ENCODE measurements around the gene NID1.

NID1 gene

GRCh38 chr1:236018885-236019453 is 45.9 kb downstream of the NID1 start:
- no peak overlapping the region for H3K27ac ChIP-seq (replicated peaks; ENCODE audit: low read length)
- H3K9ac ChIP-seq (ENCODE audit: low read depth, low read length, poor library complexity) = no peak overlapping the region
- H2BK12ac ChIP-seq (ENCODE audit: low read length) = no peak overlapping the region
- H4K91ac ChIP-seq (ENCODE audit: low read depth, low read length, poor library complexity) = no peak overlapping the region
- H3K36me3 ChIP-seq (replicated peaks in 1 of 2; ENCODE audit: control insufficient read depth in 2 of 2, insufficient read depth in 2 of 2, low read length in 2 of 2) = peaks cover 16 to 26% of the 10 kb centered on the region in 2 donors
- H3K4me1 ChIP-seq (ENCODE audit: control insufficient read depth in 2 of 2, insufficient read depth in 1 of 2, low read depth in 1 of 2, low read length in 2 of 2) = peaks cover 0 to 11% of the 10 kb centered on the region in 2 donors
- H3K23ac ChIP-seq (ENCODE audit: low read depth, low read length, poor library complexity) = no peak overlapping the region
- no CpG with 5 or more reads among the region's 5 CpGs for WGBS, 2 donors (ENCODE audit: extremely low coverage in 2 of 2, insufficient read length in 2 of 2, insufficient replicate concordance in 1 of 2)
- H3K4me2 ChIP-seq (ENCODE audit: insufficient read depth, low read length, poor library complexity, severe bottlenecking) = no peak overlapping the region
- H3K9me3 ChIP-seq (replicated peaks in 1 of 2; ENCODE audit: control insufficient read depth in 2 of 2, insufficient read depth in 1 of 2, low read depth in 1 of 2, low read length in 2 of 2) = no peaks in the 10 kb centered on the region
- no peaks in the 10 kb centered on the region for H3K79me1 ChIP-seq (ENCODE audit: low read depth, low read length)
- no peak overlapping the region for H4K8ac ChIP-seq (ENCODE audit: low read depth, low read length)
- H2AFZ ChIP-seq (ENCODE audit: low read length) = no peak overlapping the region
- H2BK120ac ChIP-seq (ENCODE audit: low read depth, low read length) = no peak overlapping the region
- no peak overlapping the region for H2AK5ac ChIP-seq (ENCODE audit: low read depth, low read length)
- DNase-seq (ENCODE audit: low spot score) = no peak
- H2BK15ac ChIP-seq (ENCODE audit: low read length) = no peak overlapping the region
- no peak overlapping the region for H3K4ac ChIP-seq (ENCODE audit: low read length)
- no peak overlapping the region for H2BK5ac ChIP-seq (ENCODE audit: low read length)
- H3K4me3 ChIP-seq (ENCODE audit: low read length in 2 of 2) = no peak overlapping the region
- no peaks in the 10 kb centered on the region for H3K27me3 ChIP-seq (ENCODE audit: control insufficient read depth in 3 of 3, insufficient read depth in 3 of 3, low read depth in 1 of 3, low read length in 3 of 3)
- H3K14ac ChIP-seq (ENCODE audit: low read length) = no peak overlapping the region
- no peak overlapping the region for H3K18ac ChIP-seq (ENCODE audit: low read length)

- no CpG with 5 or more reads among the region's 5 CpGs for WGBS, 2 donors (ENCODE audit: extremely low coverage in 2 of 2, insufficient read length in 2 of 2, insufficient replicate concordance in 1 of 2)
- no peaks in the 10 kb centered on the region for H3K79me1 ChIP-seq (ENCODE audit: low read depth, low read length)
- H3K18ac ChIP-seq (ENCODE audit: low read length) = no peak overlapping the region
- H3K4me3 ChIP-seq (ENCODE audit: low read length in 2 of 2) = no peak overlapping the region
- H2BK120ac ChIP-seq (ENCODE audit: low read depth, low read length) = no peak overlapping the region
- no peaks in the 10 kb centered on the region for H3K9me3 ChIP-seq (replicated peaks in 1 of 2; ENCODE audit: control insufficient read depth in 2 of 2, insufficient read depth in 1 of 2, low read depth in 1 of 2, low read length in 2 of 2)
- H2BK15ac ChIP-seq (ENCODE audit: low read length) = no peak overlapping the region
- no peak overlapping the region for H2BK12ac ChIP-seq (ENCODE audit: low read length)
- H4K8ac ChIP-seq (ENCODE audit: low read depth, low read length) = no peak overlapping the region
- H3K27ac ChIP-seq (replicated peaks; ENCODE audit: low read length) = no peak overlapping the region
- H3K4me1 ChIP-seq (ENCODE audit: control insufficient read depth in 2 of 2, insufficient read depth in 1 of 2, low read depth in 1 of 2, low read length in 2 of 2) = peaks cover 0 to 11% of the 10 kb centered on the region in 2 donors
- no peak overlapping the region for H2AK5ac ChIP-seq (ENCODE audit: low read depth, low read length)
- H3K23ac ChIP-seq (ENCODE audit: low read depth, low read length, poor library complexity) = no peak overlapping the region
- no peak for DNase-seq (ENCODE audit: low spot score)
- H3K4ac ChIP-seq (ENCODE audit: low read length) = no peak overlapping the region
- no peak overlapping the region for H3K14ac ChIP-seq (ENCODE audit: low read length)
- no peak overlapping the region for H4K91ac ChIP-seq (ENCODE audit: low read depth, low read length, poor library complexity)
- no peak overlapping the region for H2AFZ ChIP-seq (ENCODE audit: low read length)
- no peaks in the 10 kb centered on the region for H3K27me3 ChIP-seq (ENCODE audit: control insufficient read depth in 3 of 3, insufficient read depth in 3 of 3, low read depth in 1 of 3, low read length in 3 of 3)
- no peak overlapping the region for H2BK5ac ChIP-seq (ENCODE audit: low read length)
- no peak overlapping the region for H3K4me2 ChIP-seq (ENCODE audit: insufficient read depth, low read length, poor library complexity, severe bottlenecking)
- H3K36me3 ChIP-seq (replicated peaks in 1 of 2; ENCODE audit: control insufficient read depth in 2 of 2, insufficient read depth in 2 of 2, low read length in 2 of 2) = peaks cover 15 to 20% of the 10 kb centered on the region in 2 donors
- no peak overlapping the region for H3K9ac ChIP-seq (ENCODE audit: low read depth, low read length, poor library complexity)
These were observed 48.0 kb downstream of the NID1 start for GRCh38 chr1:236016782-236017400.

GRCh38 chr1:236016083-236016482 is 48.8 kb downstream of the NID1 start:
- H2AK5ac ChIP-seq (ENCODE audit: low read depth, low read length) = no peak overlapping the region
- no peak overlapping the region for H2AFZ ChIP-seq (ENCODE audit: low read length)
- no peak overlapping the region for H3K4me2 ChIP-seq (ENCODE audit: insufficient read depth, low read length, poor library complexity, severe bottlenecking)
- no peak overlapping the region for H2BK12ac ChIP-seq (ENCODE audit: low read length)
- H2BK120ac ChIP-seq (ENCODE audit: low read depth, low read length) = no peak overlapping the region
- H3K4me1 ChIP-seq (ENCODE audit: control insufficient read depth in 2 of 2, insufficient read depth in 1 of 2, low read depth in 1 of 2, low read length in 2 of 2) = peaks cover 0 to 6% of the 10 kb centered on the region in 2 donors
- no peak for DNase-seq (ENCODE audit: low spot score)
- no peak overlapping the region for H3K18ac ChIP-seq (ENCODE audit: low read length)
- H3K23ac ChIP-seq (ENCODE audit: low read depth, low read length, poor library complexity) = no peak overlapping the region
- no peaks in the 10 kb centered on the region for H3K27me3 ChIP-seq (ENCODE audit: control insufficient read depth in 3 of 3, insufficient read depth in 3 of 3, low read depth in 1 of 3, low read length in 3 of 3)
- H2BK15ac ChIP-seq (ENCODE audit: low read length) = no peak overlapping the region
- no peak overlapping the region for H2BK5ac ChIP-seq (ENCODE audit: low read length)
- no peak overlapping the region for H3K27ac ChIP-seq (replicated peaks; ENCODE audit: low read length)
- peaks cover 15 to 18% of the 10 kb centered on the region in 2 donors for H3K36me3 ChIP-seq (replicated peaks in 1 of 2; ENCODE audit: control insufficient read depth in 2 of 2, insufficient read depth in 2 of 2, low read length in 2 of 2)
- H3K4me3 ChIP-seq (ENCODE audit: low read length in 2 of 2) = no peak overlapping the region
- no peaks in the 10 kb centered on the region for H3K79me1 ChIP-seq (ENCODE audit: low read depth, low read length)
- no peak overlapping the region for H3K14ac ChIP-seq (ENCODE audit: low read length)
- no CpG with 5 or more reads among the region's 3 CpGs for WGBS, 2 donors (ENCODE audit: extremely low coverage in 2 of 2, insufficient read length in 2 of 2, insufficient replicate concordance in 1 of 2)
- H4K8ac ChIP-seq (ENCODE audit: low read depth, low read length) = no peak overlapping the region
- H3K4ac ChIP-seq (ENCODE audit: low read length) = no peak overlapping the region
- no peak overlapping the region for H3K9ac ChIP-seq (ENCODE audit: low read depth, low read length, poor library complexity)
- no peak overlapping the region for H4K91ac ChIP-seq (ENCODE audit: low read depth, low read length, poor library complexity)
- H3K9me3 ChIP-seq (replicated peaks in 1 of 2; ENCODE audit: control insufficient read depth in 2 of 2, insufficient read depth in 1 of 2, low read depth in 1 of 2, low read length in 2 of 2) = no peaks in the 10 kb centered on the region

GRCh38 chr1:236015539-236015938 is 49.4 kb downstream of the NID1 start:
- H3K27ac ChIP-seq (replicated peaks; ENCODE audit: low read length) = no peak overlapping the region
- no peak overlapping the region for H3K4ac ChIP-seq (ENCODE audit: low read length)
- H3K4me3 ChIP-seq (ENCODE audit: low read length in 2 of 2) = no peak overlapping the region
- no peak overlapping the region for H2BK15ac ChIP-seq (ENCODE audit: low read length)
- no CpG with 5 or more reads among the region's 4 CpGs for WGBS, 2 donors (ENCODE audit: extremely low coverage in 2 of 2, insufficient read length in 2 of 2, insufficient replicate concordance in 1 of 2)
- no peak overlapping the region for H3K4me2 ChIP-seq (ENCODE audit: insufficient read depth, low read length, poor library complexity, severe bottlenecking)
- H3K36me3 ChIP-seq (replicated peaks in 1 of 2; ENCODE audit: control insufficient read depth in 2 of 2, insufficient read depth in 2 of 2, low read length in 2 of 2) = peaks cover 15 to 19% of the 10 kb centered on the region in 2 donors
- H4K8ac ChIP-seq (ENCODE audit: low read depth, low read length) = no peak overlapping the region
- no peaks in the 10 kb centered on the region for H3K9me3 ChIP-seq (replicated peaks in 1 of 2; ENCODE audit: control insufficient read depth in 2 of 2, insufficient read depth in 1 of 2, low read depth in 1 of 2, low read length in 2 of 2)
- H2AK5ac ChIP-seq (ENCODE audit: low read depth, low read length) = no peak overlapping the region
- H3K23ac ChIP-seq (ENCODE audit: low read depth, low read length, poor library complexity) = no peak overlapping the region
- H2BK12ac ChIP-seq (ENCODE audit: low read length) = no peak overlapping the region
- no peak overlapping the region for H4K91ac ChIP-seq (ENCODE audit: low read depth, low read length, poor library complexity)
- H3K14ac ChIP-seq (ENCODE audit: low read length) = no peak overlapping the region
- no peak overlapping the region for H3K18ac ChIP-seq (ENCODE audit: low read length)
- H2BK120ac ChIP-seq (ENCODE audit: low read depth, low read length) = no peak overlapping the region
- H2BK5ac ChIP-seq (ENCODE audit: low read length) = no peak overlapping the region
- peaks cover 0 to under 1% of the 10 kb centered on the region in 2 donors for H3K4me1 ChIP-seq (ENCODE audit: control insufficient read depth in 2 of 2, insufficient read depth in 1 of 2, low read depth in 1 of 2, low read length in 2 of 2)
- H3K27me3 ChIP-seq (ENCODE audit: control insufficient read depth in 3 of 3, insufficient read depth in 3 of 3, low read depth in 1 of 3, low read length in 3 of 3) = no peaks in the 10 kb centered on the region
- H3K79me1 ChIP-seq (ENCODE audit: low read depth, low read length) = no peaks in the 10 kb centered on the region
- no peak for DNase-seq (ENCODE audit: low spot score)
- no peak overlapping the region for H3K9ac ChIP-seq (ENCODE audit: low read depth, low read length, poor library complexity)
- no peak overlapping the region for H2AFZ ChIP-seq (ENCODE audit: low read length)

Measured in neuronal stem cell (in vitro differentiated cells).